ENCODE measurements around the gene TGM4.

TGM4 gene

DNA sequence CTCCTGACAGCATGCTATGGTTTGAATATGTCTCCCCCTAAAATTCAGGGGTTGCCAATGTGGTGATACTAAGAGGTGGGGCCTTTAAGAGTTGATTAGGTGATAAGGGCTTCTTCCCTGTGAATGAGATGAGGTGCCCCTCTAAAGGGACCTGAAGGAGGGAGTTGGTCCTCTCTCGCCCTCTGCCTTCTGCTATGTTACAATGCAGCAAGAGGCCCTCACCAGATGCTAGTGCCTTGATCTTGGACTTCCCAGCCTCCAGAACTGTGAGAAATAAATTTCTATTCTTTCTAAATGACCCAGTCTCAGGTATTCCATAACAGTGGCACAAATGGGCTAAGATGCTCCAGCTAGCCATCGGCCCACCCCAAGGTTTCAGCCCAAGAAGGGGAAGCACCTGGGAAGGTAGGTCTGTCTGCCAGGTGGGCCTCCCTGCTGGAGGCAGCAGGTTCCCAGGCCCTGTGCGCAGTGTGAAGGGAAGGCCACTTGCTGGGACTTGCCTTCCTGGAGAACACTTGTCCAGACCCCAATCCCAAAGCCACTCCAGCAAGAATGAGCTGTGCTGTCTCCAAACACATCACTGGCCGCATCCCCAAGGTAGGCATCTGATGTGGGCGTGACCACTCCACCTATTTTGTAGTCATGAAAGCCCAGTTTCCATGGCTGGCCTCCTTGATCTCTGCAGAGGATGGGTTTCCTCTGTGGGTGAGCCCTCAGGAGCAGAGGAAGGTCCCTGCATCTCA lies 9.0 kb downstream of the TGM4 start:
- DNase-seq = no peak

DNA sequence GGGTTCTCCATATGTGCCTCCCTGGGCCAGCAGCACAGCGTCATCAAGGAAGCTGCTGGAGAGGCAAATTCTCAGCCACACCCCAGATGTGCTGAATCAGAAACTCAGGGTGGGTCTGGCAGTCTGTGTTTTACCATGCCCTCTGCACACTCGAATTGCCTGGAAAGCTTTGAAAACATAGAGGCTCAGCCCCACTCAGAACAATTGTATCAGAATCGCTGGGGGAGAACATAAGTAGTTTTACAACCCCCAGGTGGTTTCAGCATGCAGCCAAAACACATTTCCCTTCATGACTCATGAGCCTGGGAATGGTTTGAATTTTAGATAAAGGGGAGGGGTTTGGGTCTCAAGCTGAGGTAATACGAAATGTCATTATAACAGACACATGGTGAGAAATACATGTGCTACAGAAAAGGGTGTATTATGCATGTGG lies 9.6 kb downstream of the TGM4 start:
- no peak for DNase-seq

DNA sequence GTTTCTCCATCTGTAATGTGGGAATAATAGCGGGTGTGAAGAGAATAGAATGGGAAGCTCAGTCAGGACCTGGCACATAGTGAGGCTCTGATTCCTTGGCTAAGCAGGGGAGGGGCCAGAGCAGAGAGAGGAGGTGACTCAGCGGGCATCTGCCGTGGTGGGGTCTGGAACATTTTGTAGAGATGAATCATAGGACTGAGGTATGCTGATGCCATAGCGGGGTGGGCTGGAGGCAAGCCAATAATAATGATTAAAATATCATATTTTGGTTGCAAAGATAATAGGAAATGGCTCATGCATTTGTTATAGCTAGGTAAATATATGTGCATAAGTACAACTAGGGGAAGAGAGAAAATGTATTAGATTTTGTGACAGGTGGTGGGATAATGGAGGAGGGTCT lies 11.2 kb downstream of the TGM4 start:
- no peak for DNase-seq

DNA sequence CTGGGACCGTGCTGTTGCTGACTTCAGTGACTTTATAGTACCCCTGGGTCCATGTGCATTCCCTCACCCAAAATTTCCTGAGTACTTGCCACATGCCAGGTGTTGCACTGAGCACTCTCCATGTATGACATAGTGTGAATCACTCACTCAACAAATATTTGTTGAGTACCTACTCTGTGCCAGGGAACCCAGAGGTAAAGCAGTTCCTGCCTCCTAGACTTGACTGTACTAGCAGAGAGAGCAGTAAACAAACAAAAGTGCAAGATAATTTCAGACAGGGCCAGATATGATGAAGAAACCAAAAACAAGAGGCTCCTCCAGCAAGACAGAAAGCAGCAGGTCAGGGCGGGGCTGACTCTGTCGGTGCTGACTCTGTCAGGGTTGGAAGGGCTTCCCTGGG lies 12.2 kb downstream of the TGM4 start:
- DNase-seq = no peak

DNA sequence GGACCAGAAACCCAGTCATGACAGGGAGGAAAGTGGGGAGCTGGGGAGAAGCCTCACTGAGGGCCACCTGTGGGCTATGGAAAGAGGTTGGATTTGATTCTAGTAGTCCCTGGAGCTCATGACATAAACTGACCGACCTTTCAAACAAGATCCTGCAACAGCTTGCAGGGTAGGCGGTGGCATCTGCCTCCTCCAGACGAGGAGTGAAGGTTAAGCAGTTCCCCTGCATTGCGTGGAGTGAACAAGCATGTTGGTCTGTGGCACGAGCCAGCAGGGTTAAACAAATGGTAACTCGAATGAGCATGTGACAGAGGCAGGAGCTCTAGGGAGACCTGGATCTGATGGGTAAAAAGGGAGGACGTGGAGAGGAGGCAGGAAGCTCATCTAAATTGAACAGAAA lies 12.7 kb downstream of the TGM4 start:
- no peak for DNase-seq

DNA sequence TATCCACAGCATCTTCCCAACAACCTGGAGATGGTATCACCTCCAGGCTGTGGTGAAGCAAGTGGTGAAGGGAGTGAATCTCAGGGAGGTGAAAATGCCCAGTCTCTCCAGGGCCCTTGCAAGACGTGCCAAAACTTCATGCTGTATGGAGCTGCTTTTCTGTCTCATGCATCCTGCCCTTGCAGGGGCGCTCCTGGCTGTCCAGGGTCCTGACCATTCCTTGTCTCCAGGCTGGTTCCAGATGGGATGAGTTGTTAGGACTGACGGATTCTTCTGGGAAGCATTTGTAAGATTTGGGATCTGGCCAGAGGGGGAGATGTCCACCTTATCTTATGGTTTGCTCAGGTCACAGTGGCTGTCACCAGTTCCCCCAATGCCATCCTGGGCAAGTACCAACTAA lies 15.8 kb downstream of the TGM4 start:
- no peak for DNase-seq

DNA sequence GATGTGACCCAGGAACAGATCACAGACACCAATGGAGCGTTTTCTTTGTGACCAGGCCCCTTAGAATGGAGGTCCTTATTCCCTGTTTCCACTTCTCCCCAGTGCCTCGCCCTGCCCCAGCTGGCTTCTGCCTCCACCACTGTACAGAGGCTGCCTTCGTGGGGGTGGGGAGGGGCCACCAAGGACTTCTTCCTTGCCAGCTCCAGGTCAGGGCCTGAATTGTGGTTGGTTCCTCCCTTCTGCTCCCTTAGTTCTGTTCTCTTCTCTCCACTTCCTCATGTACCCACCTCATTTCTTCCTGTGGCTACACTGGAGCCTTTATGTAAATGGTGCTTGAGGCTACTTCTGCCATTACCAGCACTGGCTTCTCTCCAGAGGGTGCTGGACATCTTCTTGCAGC lies 16.4 kb downstream of the TGM4 start:
- DNase-seq = no peak

DNA sequence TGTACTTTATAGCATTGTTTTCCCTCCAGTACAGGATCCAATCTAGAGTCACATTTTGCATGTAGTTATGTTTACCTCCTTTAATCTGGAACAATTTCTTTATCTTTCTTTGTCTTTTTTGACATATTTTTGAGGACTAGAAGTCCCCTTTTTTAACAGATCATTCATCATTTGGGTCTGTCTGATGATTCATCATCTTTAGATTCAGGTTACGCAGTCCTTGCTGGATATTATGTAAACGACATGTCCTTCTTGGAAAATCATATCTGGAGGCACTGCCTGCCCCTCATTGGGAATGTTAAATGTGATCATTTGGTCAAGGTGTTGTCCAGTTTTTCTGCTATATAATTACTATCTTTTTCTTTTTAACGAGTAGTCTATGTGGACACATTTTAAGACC lies 18.3 kb downstream of the TGM4 start:
- DNase-seq = no peak

DNA sequence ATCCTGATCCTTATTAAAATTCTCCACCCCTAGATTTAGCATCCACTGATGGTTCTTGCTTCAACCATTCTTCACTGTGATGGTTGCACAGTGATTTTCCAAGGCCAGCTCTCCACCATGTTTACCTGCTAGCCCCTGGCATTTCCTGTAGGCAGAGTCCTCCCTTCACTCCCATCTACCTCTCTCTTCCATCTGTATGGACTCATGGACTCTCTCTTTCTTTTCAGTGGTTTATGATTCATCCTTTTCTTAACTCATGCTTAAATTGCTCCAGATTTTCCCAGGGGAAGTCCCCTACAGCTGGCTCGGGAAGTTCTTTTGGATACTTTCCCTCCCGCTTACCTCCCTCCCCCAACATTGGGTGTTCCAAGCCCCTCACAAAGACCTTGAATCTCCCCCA lies 18.7 kb downstream of the TGM4 start:
- no peak for DNase-seq

DNA sequence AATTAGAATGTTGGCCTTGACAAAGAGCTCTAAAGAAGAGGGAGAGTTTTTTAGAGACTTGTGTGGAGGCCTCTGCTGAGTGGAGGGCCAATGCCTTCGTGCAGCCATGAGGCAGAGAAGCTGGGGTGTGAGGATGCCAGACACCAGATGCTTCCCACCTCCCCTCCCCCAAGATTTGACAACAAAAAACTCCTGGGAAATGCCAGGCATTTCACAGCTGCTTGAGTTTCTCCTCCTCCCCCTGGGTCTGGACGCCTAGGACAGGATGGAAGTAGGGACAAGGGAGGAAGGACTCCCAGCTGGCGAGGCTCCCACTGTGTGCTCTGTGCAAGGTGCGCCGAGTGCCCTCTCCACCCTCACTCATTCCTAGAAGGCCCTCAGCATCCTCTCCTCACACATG lies 20.1 kb downstream of the TGM4 start:
- no peak for DNase-seq

DNA sequence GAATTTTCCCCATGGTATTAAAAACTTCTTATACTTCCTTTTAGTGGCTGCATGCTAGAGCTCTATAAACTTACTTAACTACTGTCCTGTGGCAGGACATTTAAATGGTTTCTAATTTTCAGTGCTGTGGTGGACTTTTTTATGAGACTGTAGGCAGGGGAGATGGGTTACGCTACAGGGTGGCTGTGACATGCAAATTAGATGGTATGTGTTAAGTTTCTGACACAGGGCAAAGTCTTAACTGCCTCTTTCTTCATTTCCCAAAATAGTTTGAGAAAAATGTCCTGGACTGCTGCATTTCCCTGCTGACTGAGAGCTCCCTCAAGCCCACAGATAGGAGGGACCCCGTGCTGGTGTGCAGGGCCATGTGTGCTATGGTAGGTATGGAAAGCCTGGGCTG lies 22.0 kb downstream of the TGM4 start:
- no peak for DNase-seq

DNA sequence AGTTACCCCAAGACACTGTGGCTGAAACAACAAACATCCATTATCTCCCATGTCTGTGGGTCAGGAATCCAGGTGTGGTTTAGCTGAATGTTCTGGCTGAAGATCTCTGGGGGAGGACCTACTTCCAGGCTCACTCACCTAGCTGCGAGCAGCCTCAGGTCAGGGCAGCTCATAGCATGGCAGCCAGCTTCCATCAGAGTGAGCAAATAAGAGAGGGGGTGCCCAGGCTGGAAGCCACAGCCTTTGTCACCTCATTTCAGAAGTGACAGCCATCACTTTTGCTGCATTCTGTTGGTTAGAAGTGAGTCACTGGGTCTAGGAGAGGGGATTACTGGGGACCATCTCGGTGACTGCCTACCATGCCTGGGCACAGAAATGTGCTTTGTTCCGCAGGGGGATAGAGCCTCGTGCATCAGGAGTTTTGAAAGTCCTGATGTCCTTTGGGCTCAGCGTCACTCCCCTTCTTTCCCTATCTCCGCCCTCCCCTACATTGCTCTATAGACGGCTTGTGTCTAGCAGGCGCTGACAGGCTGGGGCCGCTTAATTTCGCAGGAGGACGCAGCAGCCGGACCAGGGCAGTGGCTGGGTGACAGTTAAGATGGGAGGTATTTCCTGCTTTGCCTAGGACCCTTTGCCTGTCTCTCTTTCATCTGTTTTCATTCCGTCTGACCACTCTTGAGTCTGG lies 25.4 kb downstream of the TGM4 start:
- DNase-seq = no peak

DNA sequence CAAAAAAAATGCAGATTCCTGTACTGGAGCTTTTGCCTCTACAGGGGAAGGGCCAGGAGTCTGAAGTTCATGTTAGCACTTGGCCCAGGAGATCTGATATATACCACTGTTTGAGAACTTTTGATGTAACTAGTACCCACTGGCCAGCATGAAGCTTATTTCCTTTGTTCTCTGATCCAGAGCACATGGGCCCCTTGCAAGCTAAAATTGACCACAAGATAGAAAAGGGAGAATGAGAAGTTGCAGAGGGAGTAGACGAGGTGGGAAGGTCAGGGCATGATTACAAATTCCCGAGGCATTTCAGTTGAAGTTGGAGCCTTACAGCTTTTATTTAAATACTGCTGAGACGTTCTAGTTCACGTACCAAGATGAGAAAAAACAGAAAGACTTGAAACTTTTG lies 28.2 kb downstream of the TGM4 start:
- no peak for DNase-seq

DNA sequence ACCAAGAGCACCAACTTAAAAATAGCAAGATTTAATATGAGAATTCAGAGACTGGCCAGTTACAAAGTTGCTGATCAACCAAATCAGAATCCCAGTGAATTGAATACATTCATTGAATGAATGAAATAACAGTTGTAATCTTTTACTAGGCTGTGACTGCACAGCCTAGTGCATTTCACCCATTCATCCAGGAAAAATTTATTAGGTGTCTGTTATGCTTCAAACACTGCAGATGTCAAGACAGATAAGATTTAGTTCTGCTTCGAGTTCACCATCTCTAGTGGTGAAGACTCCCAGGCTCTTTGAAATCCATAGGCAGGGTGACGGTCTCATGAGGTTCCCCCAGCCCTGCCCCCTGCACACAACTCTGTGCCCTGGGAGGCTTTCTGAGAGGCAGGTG lies 28.9 kb downstream of the TGM4 start:
- no peak for DNase-seq

DNA sequence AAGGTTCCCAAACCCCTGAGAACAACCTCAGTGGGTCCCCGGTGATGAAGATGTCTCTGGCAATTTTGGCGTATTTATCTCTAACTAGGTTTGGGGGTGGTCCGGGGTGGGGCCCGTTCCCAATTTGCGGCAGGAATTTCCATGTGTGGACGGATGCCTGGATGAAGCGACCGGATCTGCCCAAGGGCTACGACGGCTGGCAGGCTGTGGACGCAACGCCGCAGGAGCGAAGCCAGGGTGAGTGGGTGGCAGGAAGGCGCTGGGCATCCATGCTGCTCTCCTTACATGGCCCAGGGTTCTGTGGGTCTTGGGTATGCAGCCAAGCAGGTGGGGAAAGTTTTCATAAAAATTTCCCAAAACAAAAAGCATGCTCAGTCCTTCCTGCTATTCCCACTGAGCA lies 29.3 kb downstream of the TGM4 start:
- no peak for DNase-seq

DNA sequence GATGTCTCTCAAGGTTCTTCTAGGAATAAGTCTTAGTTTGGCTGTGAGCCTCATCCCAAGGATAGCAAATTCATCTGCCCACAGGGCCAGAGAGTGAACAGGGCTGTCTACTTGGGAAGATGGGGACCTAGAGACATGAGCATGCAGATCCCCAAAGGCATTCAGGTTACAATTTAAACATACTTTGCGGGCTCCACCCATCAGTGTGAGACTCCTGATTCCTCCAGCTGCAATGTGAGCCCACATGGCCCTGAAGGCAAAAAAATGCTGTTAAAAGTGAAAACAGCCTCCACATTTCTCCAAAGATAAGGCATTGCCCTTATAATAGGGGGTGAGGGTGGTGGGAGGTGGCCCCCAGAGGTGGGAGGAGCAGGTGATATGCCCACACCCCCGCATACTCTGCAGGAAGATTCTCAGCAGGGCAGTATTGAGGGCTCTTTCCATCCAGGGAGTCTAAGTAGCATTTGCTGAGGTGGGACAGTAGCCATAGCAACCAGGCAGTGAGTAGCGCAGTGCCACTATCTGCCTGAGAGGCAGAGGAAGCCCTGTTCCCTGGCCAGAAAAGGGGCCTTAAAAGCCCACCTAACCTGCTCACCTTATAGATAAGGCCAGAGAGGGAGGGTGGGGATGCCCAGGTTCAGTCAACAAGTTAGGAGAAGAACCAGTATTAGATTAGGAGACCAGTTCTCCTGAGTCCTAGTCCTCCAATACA lies 31.2 kb downstream of the TGM4 start:
- DNase-seq = no peak

DNA sequence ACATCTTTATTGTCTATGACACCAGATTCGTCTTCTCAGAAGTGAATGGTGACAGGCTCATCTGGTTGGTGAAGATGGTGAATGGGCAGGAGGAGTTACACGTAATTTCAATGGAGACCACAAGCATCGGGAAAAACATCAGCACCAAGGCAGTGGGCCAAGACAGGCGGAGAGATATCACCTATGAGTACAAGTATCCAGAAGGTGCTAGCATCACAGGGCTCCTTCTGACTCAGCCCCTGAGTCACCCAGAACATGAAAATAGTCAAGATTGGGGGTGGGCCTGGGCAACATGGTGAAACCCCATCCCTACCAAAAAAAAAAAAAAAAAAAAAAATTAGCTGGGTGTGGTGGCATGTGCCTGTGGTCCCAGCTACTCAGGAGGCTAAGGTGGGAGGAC lies 32.6 kb downstream of the TGM4 start:
- no peak for DNase-seq

DNA sequence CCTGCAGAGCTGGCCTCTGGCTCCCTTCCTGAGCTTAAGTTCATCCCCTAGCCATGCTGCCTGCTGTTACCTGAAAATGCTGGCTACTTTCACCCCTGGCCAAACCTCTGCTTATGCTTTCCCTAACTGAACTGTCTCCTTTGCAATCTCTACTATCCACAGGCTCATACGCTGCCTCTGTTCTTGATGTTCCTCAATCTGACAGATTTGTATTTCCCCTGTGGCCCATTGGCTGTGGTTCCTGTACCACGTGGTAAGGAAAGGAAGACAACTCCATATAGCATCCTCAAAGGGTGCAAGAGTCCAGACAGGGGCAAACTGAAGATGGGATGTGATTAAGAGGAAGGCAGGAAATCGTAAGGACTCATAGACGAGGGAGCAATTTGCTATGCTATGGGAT lies 33.2 kb downstream of the TGM4 start:
- DNase-seq = no peak

DNA sequence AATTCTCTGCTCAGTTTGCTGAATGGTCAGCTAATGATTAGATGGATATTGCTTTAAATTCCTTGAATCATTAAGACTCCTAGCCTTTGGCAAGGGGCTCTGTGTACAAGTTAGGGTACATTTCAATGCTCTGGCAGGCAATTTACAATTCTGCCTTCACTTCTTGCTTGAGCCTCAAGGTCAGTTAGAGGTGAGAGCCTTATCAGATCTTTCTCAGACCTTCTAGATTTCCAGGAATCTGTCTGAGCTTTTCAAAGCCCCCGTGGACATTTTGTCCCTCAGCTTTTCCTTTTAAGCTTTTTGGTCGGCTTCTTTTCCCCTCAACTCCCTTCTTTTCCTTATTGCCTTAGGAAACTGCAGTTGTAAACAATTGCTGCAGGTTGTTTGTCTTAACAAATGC lies 34.7 kb downstream of the TGM4 start:
- no peak for DNase-seq

DNA sequence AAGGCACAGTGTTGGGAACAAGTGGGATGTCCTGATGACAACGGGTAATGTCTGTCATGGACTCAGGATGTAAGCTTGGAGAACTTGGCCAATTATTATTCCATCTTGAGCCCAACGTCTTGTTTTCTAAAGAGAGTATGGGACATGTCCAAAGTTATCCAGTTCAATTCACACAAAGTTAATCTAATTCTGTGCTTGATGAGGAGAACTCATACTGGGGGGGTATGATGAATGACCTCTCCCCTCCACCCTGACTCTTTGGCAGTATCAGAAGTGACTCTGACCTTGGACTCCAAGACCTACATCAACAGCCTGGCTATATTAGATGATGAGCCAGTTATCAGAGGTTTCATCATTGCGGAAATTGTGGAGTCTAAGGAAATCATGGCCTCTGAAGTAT lies 36.3 kb downstream of the TGM4 start:
- no peak for DNase-seq

DNA sequence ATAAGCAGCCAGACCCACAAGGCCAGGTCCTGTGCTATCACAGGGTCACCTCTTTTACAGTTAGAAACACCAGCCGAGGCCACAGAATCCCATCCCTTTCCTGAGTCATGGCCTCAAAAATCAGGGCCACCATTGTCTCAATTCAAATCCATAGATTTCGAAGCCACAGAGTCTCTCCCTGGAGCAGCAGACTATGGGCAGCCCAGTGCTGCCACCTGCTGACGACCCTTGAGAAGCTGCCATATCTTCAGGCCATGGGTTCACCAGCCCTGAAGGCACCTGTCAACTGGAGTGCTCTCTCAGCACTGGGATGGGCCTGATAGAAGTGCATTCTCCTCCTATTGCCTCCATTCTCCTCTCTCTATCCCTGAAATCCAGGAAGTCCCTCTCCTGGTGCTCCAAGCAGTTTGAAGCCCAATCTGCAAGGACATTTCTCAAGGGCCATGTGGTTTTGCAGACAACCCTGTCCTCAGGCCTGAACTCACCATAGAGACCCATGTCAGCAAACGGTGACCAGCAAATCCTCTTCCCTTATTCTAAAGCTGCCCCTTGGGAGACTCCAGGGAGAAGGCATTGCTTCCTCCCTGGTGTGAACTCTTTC lies 39.6 kb downstream of the TGM4 start:
- peak; percentile 69 for DNase-seq

DNA sequence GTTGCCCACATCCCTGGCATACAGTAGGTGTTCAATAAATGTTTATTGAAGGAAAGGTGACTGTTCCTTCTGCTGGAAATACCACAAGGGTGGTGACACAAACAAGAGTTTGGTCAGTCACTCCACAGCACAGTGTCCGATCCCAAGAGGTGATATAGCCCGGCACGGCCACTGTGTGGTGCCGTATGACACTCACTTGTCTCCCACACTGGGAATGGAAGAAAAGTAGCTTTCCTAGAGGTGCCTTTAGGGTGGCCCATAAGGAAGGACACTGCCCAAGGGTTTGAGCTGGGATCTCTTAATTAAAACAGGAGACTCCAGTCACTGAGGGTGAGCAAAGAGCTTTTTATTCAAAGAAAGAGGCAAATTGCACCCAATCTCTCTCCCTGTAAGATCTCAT lies 40.5 kb downstream of the TGM4 start:
- no peak for DNase-seq

DNA sequence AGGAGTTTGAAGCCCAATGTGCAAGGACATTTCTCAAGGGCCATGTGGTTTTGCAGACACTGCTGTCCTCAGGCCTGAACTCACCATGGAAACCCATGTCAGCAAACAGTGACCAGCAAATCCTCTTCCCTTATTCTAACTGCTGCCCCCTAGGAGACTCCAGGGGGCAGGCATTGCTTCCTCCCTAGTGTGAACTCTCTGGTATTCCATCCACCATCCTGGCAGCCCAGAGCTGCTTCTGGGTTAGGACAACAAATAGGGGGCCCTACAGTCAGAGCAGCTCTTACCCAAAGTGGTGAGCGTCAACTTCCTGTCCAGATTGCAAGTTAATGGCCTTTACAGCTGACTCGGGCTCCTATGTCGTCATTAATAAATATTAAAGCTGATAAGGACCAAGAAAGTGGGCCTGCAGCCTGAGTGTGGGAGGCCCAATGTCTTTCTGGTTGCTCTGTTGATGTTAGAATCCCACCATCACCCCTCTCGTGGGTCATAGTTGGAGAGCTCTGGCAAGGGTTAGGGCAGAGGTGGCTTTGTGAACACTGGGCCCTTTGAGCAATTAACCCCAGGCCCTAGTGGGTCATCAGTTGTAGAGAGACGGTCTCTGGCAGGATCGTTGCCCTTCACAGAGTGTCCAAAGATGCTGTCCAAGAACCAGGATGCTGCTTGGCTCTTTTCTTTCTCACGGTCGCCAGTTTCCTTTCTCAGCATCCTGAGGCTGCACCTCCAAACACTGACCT lies 41.5 kb downstream of the TGM4 start:
- no peak for DNase-seq

Measured in stimulated activated CD4-positive, alpha-beta T cell treated with anti-CD3 and anti-CD28 coated beads, Interleukin-4, amount 100 ng/mL, for 1 hour (primary cell).